Dendritic cell treated with granulocyte-macrophage colony-stimulating factor and Interleukin-4, amounts not matched to agents 40 ng/mL and 50 ng/mL, for 4 days (primary cell): ENCODE data around the gene MTCL1.

Experiments
- H3K27ac Mint-ChIP-seq: one replicate; pipeline ENCODE4 v1.8.0; 2022; ENCODE audit warnings: mild to moderate bottlenecking, mixed read lengths
- H3K27me3 Mint-ChIP-seq: one replicate; pipeline ENCODE4 v1.8.0; 2022; ENCODE audit warnings: mild to moderate bottlenecking, mixed read lengths
- H3K36me3 Mint-ChIP-seq: one replicate; pipeline ENCODE4 v1.8.0; 2022; ENCODE audit warnings: low read depth, mixed read lengths
- H3K4me1 Mint-ChIP-seq: one replicate; pipeline ENCODE4 v1.8.0; 2022; ENCODE audit warnings: low read depth, mixed read lengths
- H3K4me3 Mint-ChIP-seq: one replicate; pipeline ENCODE4 v1.8.0; 2022; ENCODE audit warnings: mild to moderate bottlenecking, moderate library complexity, mixed read lengths
- H3K9me3 Mint-ChIP-seq: one replicate; pipeline ENCODE4 v1.8.0; 2022; ENCODE audit warnings: mixed read lengths
- intact Hi-C: fragments of 100-400 bp; cut with micrococcal nuclease; formaldehyde crosslinking; loops from one replicate; pipeline ENCODE4 v1.15.0; 2022

The MTCL1 gene

DNA sequence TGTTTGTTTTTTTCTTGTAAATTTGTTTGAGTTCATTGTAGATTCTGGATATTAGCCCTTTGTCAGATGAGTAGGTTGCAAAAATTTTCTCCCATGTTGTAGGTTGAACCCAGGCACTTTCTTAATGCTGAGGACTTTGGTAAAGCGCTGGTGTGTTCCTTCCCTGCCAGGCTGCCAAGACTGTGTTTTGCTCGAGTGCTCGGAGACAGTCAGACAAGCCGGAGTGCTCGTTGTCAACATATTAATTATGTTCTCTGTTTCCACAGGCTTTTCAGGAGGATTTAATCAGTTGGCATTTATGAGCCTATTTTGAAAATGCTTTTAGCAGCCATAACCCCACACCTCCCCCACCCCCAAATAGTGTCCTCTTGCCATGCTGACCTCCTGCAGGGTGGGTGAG is 6.4 kb downstream of the MTCL1 start:
- peaks cover 59% of the 10 kb centered on the region for H3K27me3 Mint-ChIP-seq

DNA sequence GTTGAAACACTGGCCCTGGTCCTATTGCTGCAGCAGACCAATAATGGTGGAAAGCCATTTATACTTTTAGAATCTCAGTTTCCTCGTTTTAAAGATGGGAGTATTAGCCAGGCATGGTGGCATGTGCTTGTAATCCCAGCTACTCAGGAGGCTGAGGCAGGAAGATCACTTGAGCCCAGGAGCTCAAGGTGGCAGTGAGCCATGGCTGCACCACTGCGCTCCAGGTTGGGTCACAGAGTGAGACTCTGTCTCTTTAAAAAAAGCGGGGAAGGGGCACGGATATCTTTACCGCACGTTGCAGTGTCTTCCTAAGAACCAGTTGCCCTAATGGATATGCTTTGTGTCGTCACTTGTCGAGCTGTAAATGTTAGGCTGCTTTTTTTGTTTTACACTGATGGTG is 8.3 kb downstream of the MTCL1 start:
- H3K4me3 Mint-ChIP-seq, result no peak overlapping the region
- peaks cover 6% of the 10 kb centered on the region for H3K4me1 Mint-ChIP-seq
- peaks cover 7% of the 10 kb centered on the region for H3K36me3 Mint-ChIP-seq
- peaks cover 54% of the 10 kb centered on the region for H3K27me3 Mint-ChIP-seq
- intact Hi-C loops, result no loop called here
- H3K9me3 Mint-ChIP-seq, result no peaks in the 10 kb centered on the region
- no peak overlapping the region for H3K27ac Mint-ChIP-seq

More for the DNA sequence above, 6.4 kb downstream of the MTCL1 start:
- H3K9me3 Mint-ChIP-seq, result no peaks in the 10 kb centered on the region
- no peak overlapping the region for H3K27ac Mint-ChIP-seq
- H3K4me1 Mint-ChIP-seq, result peaks cover 25% of the 10 kb centered on the region
- no peak overlapping the region for H3K4me3 Mint-ChIP-seq
- intact Hi-C loops, result no loop called here
- H3K36me3 Mint-ChIP-seq, result peaks cover 4% of the 10 kb centered on the region

DNA sequence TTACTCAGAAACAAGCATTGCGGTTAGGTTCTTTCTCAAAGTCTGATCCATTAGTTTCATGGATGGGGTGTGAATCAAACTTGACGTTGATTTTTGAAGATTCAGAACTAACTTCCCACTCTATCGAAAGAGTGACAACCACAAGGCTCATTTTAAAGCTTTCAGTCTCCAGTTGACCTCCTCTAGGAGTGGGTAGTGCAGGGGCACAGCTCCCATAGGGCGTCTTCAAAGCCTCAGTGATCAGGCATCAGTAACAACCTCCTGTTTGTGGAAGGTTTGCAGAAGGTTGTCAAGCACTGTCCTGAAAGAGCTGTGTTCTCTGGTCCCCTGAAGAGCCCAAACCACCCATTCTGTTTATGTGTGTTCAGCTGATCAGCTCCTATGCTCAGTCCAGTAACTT is 10.2 kb downstream of the MTCL1 start:
- Mint-ChIP-seq H3K36me3 (peaks cover 13% of the 10 kb centered on the region), H3K27me3 (peaks cover 40% of the 10 kb centered on the region), H3K4me1 (no peaks in the 10 kb centered on the region), H3K4me3 (no peak overlapping the region), H3K27ac (no peak overlapping the region), H3K9me3 (no peaks in the 10 kb centered on the region)
- intact Hi-C loops, result no loop called here

DNA sequence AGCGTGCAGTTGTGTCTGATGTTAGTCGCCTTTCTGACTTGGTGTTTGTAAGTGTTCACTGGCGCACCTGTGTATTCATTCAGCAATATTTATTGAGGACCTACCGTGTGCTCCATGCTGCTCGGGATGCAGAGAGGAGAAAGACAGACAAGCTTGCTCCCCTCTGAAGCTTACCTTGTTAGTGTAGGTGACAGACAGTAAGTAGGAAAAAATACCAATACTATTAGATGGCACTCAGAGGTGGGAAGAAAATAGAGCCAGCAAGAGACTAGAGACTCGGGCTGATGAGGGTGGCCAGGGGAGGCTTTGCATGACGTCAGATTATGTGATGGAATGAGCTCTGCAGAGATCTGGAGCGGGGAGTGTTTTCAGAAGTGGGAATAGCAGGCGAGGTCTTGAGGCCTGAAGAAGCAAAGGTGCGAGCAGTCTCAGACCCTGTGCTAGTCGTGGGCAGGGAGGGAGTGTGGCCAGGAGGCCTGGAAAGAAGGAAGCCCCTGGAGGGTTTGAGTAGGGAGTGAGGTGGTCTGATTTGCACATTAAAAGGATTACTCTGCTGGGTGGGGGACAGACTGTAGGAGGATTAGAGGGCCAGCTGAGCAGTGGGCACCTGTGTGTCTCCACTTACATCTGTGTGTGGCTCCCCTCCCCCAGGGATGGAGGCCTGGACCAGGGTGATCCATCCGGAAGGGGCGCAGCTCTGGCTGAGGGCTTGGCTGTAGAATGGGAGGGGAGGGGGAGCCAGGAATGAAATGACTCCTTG is 11.8 kb downstream of the MTCL1 start:
- Mint-ChIP-seq H3K36me3 (peaks cover 23% of the 10 kb centered on the region), H3K27ac (no peak overlapping the region), H3K4me1 (no peaks in the 10 kb centered on the region), H3K4me3 (no peak overlapping the region), H3K27me3 (peaks cover 35% of the 10 kb centered on the region), H3K9me3 (no peaks in the 10 kb centered on the region)
- intact Hi-C loops, result no loop called here

DNA sequence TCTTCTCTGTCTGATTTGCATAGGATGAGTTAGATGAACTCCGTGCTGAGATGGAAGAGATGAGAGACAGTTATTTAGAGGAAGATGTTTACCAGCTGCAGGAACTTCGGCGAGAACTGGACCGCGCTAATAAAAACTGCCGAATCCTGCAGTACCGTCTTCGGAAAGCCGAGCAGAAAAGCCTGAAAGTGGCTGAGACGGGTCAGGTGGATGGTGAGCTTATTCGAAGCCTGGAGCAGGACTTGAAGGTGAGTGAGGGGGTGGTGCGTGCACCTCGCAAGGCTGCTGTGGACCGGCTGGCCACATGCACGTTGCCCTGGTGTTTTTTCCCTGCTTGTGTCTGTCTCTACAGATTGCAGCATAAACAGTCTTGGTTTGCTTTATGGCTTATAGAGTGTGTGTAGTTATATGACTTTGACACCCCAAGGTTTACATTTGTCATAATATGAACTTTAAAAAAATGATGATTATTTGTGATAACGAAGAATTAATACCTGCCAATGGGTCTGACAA is 13.1 kb downstream of the MTCL1 start:
- no peak overlapping the region for H3K4me3 Mint-ChIP-seq
- intact Hi-C loops, result no loop called here
- no peak overlapping the region for H3K27ac Mint-ChIP-seq

DNA sequence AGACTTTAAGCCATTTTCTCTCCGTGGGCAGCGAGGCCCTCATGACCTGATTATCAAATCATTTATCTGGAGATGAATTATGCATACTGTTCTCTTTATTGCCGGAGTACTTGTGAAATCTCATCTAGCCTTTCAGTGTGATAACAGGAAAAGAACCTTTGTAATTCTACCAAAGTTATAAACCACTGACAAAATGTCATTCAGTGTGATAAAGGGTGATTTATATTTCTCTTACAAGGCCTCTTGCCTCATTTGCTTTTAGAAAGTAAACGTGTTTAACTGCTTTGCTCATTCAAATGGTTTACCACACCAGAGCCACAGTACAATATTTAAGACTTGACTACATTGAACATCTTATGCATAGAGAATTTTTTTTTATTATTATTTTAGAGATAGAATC is 13.8 kb downstream of the MTCL1 start:
- no peaks in the 10 kb centered on the region for H3K4me1 Mint-ChIP-seq
- H3K27ac Mint-ChIP-seq, result no peak overlapping the region
- peaks cover 32% of the 10 kb centered on the region for H3K27me3 Mint-ChIP-seq
- H3K9me3 Mint-ChIP-seq, result no peaks in the 10 kb centered on the region
- peaks cover 35% of the 10 kb centered on the region for H3K36me3 Mint-ChIP-seq
- intact Hi-C loops, result no loop called here
- no peak overlapping the region for H3K4me3 Mint-ChIP-seq

More for the DNA sequence above, 13.1 kb downstream of the MTCL1 start:
- Mint-ChIP-seq H3K4me1 (no peaks in the 10 kb centered on the region), H3K9me3 (no peaks in the 10 kb centered on the region), H3K27me3 (peaks cover 30% of the 10 kb centered on the region), H3K36me3 (peaks cover 30% of the 10 kb centered on the region)

DNA sequence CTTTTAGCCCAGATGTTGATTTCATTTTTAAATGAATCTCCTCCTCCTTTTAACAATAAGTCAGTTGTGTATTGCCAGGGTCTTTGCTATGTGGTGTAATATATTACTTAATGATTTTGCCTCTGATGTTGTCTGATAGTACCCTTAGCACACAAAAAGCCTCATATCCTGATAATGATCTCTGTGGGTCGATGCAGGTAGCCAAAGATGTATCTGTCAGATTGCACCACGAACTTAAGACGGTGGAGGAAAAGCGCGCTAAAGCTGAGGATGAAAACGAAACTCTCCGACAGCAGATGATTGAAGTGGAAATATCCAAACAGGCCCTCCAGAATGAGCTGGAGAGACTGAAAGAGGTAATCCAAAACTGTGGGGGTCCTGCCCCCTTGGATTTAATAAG is 14.8 kb downstream of the MTCL1 start:
- intact Hi-C loops, result no loop called here
- no peaks in the 10 kb centered on the region for H3K9me3 Mint-ChIP-seq
- H3K36me3 Mint-ChIP-seq, result peaks cover 35% of the 10 kb centered on the region
- peaks cover 27% of the 10 kb centered on the region for H3K27me3 Mint-ChIP-seq
- H3K4me3 Mint-ChIP-seq, result no peak overlapping the region
- no peak overlapping the region for H3K27ac Mint-ChIP-seq
- no peaks in the 10 kb centered on the region for H3K4me1 Mint-ChIP-seq

DNA sequence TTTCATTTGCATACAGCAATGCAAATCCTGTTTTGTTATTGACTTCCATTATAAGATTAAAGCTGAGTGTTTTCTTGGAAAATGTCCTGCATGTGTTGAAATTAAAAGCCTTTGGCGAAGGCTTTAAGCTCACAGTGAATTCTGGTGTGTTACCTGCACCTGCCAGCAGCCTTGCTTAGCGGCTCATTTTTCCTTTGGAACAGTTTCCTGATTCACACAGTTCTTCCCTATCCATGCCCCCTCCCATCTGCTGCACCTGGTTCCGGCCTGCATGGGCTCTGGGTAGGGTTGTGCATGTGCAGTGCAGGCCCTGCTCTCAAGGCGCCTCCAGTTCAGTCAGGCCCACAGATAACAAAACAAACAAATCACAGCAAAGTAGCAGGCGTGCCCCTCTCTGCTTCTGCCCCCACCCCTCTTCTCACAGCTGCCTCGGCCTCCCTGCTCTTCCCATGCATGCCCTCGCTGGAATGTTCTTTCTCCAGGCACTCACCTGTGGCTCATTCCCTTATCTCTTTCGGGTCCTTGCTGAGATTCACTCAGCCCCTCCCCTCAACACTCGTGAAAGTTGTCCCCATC is 15.8 kb downstream of the MTCL1 start:
- Mint-ChIP-seq H3K36me3 (peaks cover 35% of the 10 kb centered on the region), H3K4me1 (peaks cover 2% of the 10 kb centered on the region), H3K27me3 (peaks cover 24% of the 10 kb centered on the region), H3K9me3 (no peaks in the 10 kb centered on the region), H3K27ac (no peak overlapping the region), H3K4me3 (no peak overlapping the region)
- intact Hi-C loops, result no loop called here

DNA sequence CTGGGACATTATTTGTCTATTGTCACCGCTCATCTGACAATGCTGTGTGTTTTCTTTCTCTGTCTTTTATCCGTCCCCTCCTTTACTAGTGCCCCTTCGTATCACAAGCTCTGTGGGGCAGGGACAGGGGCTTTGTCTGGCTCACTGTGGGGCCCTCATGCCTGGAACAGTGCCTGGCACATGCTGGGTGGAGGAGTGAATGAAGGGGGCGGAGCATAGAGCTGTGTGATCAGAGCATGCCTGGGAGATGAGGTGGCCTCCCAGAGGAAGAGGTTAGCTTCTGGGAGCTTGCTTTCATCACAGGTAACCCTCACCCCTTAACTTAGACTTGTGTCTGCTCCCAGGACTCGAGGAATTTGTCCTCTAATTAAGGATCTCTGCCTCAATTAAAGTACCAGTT is 16.4 kb downstream of the MTCL1 start:
- H3K4me1 Mint-ChIP-seq, result peaks cover 5% of the 10 kb centered on the region
- no peak overlapping the region for H3K27ac Mint-ChIP-seq
- H3K36me3 Mint-ChIP-seq, result peaks cover 35% of the 10 kb centered on the region
- intact Hi-C loops, result no loop called here
- no peak overlapping the region for H3K4me3 Mint-ChIP-seq
- peaks cover 26% of the 10 kb centered on the region for H3K27me3 Mint-ChIP-seq
- H3K9me3 Mint-ChIP-seq, result no peaks in the 10 kb centered on the region

DNA sequence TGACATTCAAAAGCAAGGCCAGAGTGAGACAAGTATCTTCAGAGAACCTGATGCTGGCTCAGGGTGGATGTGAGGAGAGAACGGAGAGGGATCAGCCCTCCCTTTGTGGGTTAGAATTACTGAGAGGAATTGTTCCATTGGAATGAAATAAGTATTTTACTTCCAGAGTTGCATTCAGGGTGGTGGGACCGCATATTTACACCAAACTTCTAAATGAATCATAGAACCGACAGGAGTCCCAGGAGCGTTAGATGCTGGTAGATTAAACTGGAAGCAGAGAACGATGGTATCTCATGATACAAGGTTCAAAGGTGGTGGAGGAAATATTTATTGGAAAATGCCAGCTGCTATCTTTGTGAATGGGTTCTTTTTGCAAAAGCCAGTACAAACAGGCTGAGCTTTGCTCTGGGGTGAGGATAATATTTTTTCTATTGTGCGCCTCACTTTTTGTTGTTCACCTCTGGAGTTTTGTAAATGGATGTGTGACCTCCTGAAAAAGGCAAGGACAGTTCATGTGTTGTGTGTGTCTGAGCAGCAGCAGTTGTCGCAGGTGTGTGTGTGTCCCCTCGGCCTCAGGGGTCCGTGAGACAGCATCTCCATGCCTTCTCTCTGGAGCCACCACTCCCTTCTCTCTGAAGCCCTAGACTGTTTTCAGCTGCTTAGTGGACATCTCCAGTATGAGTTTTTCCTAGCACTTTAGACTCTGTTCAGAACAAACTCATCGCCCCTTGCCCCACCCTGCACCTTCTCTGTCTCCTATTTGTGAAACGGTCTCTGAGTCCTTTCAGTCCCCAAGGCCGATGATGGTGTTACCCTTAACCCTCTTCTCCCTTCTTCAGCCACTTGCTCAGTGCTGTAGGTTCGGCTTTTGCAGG is 17.8 kb downstream of the MTCL1 start:
- intact Hi-C loops, result no loop called here
- H3K27me3 Mint-ChIP-seq, result peaks cover 15% of the 10 kb centered on the region
- peaks cover 32% of the 10 kb centered on the region for H3K36me3 Mint-ChIP-seq
- peaks cover 5% of the 10 kb centered on the region for H3K4me1 Mint-ChIP-seq
- no peaks in the 10 kb centered on the region for H3K9me3 Mint-ChIP-seq
- no peak overlapping the region for H3K4me3 Mint-ChIP-seq
- no peak overlapping the region for H3K27ac Mint-ChIP-seq

DNA sequence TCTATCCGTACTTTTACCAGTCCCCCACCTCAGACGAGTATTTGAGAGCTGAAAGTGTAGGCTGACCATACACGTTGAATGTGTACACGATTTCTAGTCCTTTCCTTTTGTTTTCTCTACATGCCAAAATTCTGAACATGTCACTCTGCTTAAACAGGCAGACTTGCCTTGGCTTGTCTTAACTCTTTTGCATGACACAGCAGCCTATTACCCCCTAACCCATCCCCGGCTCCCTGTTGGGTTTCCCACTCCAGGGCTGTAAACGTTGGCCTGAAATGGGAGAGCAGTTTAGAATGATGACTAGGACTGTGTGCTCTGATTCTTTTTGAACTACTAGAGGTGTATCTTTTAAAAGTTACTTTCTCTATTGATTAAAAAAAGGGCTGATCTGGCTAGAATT is 19.1 kb downstream of the MTCL1 start:
- intact Hi-C loops, result no loop called here
- H3K4me1 Mint-ChIP-seq, result peaks cover 5% of the 10 kb centered on the region
- H3K9me3 Mint-ChIP-seq, result no peaks in the 10 kb centered on the region
- H3K27ac Mint-ChIP-seq, result no peak overlapping the region
- H3K27me3 Mint-ChIP-seq, result peaks cover 11% of the 10 kb centered on the region
- peaks cover 27% of the 10 kb centered on the region for H3K36me3 Mint-ChIP-seq
- no peak overlapping the region for H3K4me3 Mint-ChIP-seq

DNA sequence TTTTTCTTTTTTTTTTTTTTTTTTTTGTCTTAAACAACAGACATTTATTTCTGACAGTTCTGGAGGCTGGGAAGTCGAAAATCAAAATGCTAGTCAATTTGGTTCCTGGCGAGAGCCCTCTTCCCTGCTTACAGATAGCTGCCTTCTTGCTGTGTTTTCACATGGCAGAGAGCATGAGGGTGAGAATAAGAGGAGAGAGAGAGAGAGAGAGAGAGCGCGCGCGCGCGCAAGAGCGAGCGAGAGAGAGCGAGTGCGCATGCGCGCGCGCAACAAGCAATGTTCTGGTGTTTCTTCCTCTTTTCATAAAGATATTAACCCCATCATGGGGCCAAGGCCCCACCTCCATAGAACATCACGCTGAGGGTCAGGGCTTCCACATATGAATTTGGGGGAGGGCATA is 20.9 kb downstream of the MTCL1 start:
- H3K4me3 Mint-ChIP-seq, result no peak overlapping the region
- H3K36me3 Mint-ChIP-seq, result peaks cover 18% of the 10 kb centered on the region
- peaks cover 5% of the 10 kb centered on the region for H3K4me1 Mint-ChIP-seq
- no peak overlapping the region for H3K27ac Mint-ChIP-seq
- peaks cover 17% of the 10 kb centered on the region for H3K27me3 Mint-ChIP-seq
- H3K9me3 Mint-ChIP-seq, result no peaks in the 10 kb centered on the region
- intact Hi-C loops, result no loop called here

DNA sequence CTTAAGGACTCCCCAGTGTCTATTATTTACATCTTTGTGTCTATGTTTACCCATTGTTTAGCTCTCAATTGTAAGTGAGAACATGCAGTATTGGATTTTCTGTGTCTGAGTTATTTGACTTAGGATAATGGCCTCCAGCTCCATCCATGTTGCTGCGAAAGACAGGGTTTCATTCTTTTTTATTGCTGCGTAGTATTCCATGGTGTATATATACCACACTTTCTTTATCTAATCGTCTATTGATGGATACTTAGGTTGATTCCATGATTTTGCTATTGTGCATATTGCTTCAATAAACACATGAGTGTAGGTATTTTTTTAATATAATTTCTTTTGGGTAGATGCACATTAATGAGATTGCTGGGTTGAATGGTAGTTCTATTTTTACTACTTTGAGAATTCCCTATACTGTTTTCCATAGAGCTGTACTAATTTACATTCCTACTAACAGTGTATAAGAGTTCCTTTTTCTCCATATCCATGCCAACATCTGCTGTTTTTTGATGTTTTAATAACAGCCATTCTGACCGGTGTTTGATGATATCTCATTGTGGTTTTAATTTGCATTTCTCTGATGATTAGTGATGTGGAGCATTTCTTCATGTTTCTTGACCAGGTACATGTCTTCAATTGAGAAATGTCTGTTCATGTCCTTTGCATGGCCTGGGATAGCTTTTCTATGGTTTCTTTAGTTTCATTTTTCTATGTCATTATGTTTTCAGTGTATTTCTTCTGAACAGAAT is 21.8 kb downstream of the MTCL1 start:
- Mint-ChIP-seq H3K4me1 (peaks cover 5% of the 10 kb centered on the region), H3K36me3 (peaks cover 12% of the 10 kb centered on the region), H3K9me3 (no peaks in the 10 kb centered on the region), H3K27ac (no peak overlapping the region), H3K27me3 (peaks cover 17% of the 10 kb centered on the region), H3K4me3 (no peak overlapping the region)
- intact Hi-C loops, result no loop called here
